Stimulated activated CD4-positive, alpha-beta T cell treated with anti-CD3 and anti-CD28 coated beads, Interleukin-1b, Interleukin-23, amount 100 ng/mL, for 4 hours (primary cell): ENCODE measurements around the gene SRCAP.

ENCODE experiments used
- DNase-seq, 2 donors: peaks; one replicate each; pipeline ENCODE4 v3.0.0-alpha.2; 2020; ENCODE audit warnings: low read depth in 2 of 2

Gene SRCAP

GRCh38 chr16:30698816-30699614, at the start of gene SRCAP:
Gene SRCAP, plus strand, starts transcription at chr16:30699171. Its CDS starts 1,654 bp downstream, at chr16:30700825.
- DNase-seq: peak; percentile 80 to 86

- DNase-seq: peak in 1 of 2 donors; percentile 12
Measured at GRCh38 chr16:30649725-30650368, 49.1 kb upstream of the SRCAP start.

- peak; percentile 94 to 95 for DNase-seq
Measured at GRCh38 chr16:30650369-30651123, 48.4 kb upstream of the SRCAP start, which contains the start of gene PRR14. Gene PRR14, plus strand, starts transcription at chr16:30650960. Its CDS starts 686 bp downstream, at chr16:30651646.

GRCh38 chr16:30651124-30652004, 47.6 kb upstream of the SRCAP start:
- peak; percentile 56 to 75 for DNase-seq

- no peak for DNase-seq
Measured at GRCh38 chr16:30652005-30652296, 47.0 kb upstream of the SRCAP start.

- DNase-seq: no peak
Measured at GRCh38 chr16:30652718-30653117, 46.3 kb upstream of the SRCAP start.

GRCh38 chr16:30654856-30655255, 44.1 kb upstream of the SRCAP start:
- no peak for DNase-seq

- DNase-seq: no peak
Measured at GRCh38 chr16:30655815-30656347, 43.1 kb upstream of the SRCAP start.

GRCh38 chr16:30656388-30656787, 42.6 kb upstream of the SRCAP start:
- DNase-seq: no peak

GRCh38 chr16:30656974-30657865, 41.8 kb upstream of the SRCAP start:
- no peak for DNase-seq

GRCh38 chr16:30657866-30658730, 40.9 kb upstream of the SRCAP start, which contains the start of gene FBRS:
Gene FBRS, plus strand, starts transcription at chr16:30658431. Its CDS starts 1,088 bp downstream, at chr16:30659519.
- peak; percentile 99 to 100 for DNase-seq

- DNase-seq: peak in 1 of 2 donors; percentile 93
Measured at GRCh38 chr16:30658731-30659506, 40.1 kb upstream of the SRCAP start.

GRCh38 chr16:30659507-30660423, 39.2 kb upstream of the SRCAP start:
- DNase-seq: peak in 1 of 2 donors; percentile 51

GRCh38 chr16:30660424-30661261, 38.3 kb upstream of the SRCAP start:
- peak; percentile 62 to 74 for DNase-seq

GRCh38 chr16:30662449-30662848, 36.5 kb upstream of the SRCAP start:
- DNase-seq: no peak

- DNase-seq: no peak
Measured at GRCh38 chr16:30663038-30663437, 35.9 kb upstream of the SRCAP start.
